A549 treated with Hydrocortisone at 1 μM for 4 hours (cell line): ENCODE results near the gene C1GALT1. TPM values are rescaled to one million over a fixed set of nuclear protein-coding genes. Genes with fewer than 3 reads are reported as not detected.

Source experiments
- total RNA-seq: library from RNA; stranded (reverse); fragments of 200-300 nt; extraction: Qiagen RNA extraction; gene quantifications from 5 replicates; pipeline ENCODE4 v1.2.3, GENCODE V29; 2022

Gene C1GALT1
- total RNA-seq: 26.3 to 33.2 TPM (median 27.8 TPM) in 5 replicates

DNA sequence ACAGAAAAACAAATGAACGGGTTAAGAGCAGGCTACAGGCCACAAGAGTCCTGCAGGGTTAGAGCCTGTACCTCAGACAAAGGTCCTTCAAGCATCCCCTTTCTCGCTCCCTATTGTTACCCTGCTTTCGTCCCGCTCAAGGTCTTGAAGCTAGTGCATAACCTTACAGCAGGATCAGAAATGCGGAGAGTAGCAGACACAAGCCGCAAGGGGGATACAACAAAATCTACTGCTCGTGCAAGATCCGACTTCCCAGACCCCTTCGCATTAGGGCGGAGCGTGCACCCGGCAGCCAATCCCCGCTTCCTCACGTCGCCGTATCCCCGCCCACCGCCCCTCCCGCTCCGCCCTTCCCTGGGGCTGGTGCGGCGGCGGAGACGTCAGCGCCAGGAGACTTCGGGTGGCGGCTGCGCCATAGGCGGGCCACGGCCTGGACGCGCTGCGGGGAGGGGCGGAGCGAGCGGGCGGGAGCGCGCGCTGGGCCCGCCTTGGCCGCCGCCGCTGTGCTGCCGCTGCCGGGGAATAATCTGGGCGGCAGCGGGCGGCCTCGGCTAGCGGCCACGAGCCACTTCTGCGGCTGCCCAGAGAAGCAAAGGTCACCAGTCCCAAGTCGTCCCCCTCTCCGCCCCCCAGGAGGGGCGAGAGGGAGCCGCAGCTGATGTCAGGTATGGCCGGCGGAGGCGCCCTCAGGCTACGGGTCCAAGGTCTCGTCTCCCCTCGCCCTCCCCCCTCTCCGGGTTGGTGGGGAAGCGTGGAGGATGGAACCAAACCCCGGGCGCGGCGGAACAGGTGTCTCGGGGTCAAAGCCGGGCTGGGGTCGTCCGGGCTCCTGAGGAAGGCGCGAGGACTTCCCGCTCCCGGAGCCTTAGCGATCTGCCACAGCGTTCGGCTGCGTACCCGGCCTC is at the start of gene C1GALT1:
TSS of gene C1GALT1 (plus strand) at position 389 of the 905 bp plus-strand sequence. CDS start 51,776 bp downstream, outside the sequence.

